Heart left ventricle (tissue), 13 donors: Measurements from ENCODE around the gene GBGT1.

Experiments
- POLR2A ChIP-seq, 2 donors: fragments of 450-650 bp; IDR thresholded peaks; one replicate each; pipeline ENCODE4 v1.6.1; 2017; ENCODE audit warnings: antibody characterized with exemption in 2 of 2, mild to moderate bottlenecking in 2 of 2, moderate library complexity in 2 of 2
- TF ChIP-seq, protein P1 (sequence below), 12 donors: fragments of 200-600 bp; sonication (generic) in 4 of 12; IDR thresholded peaks; one replicate each; pipeline versions ENCODE4 v1.5.0 to v1.8.0; 2018 to 2022; ENCODE audit warnings: antibody characterized with exemption in 12 of 12, mild to moderate bottlenecking in 5 of 12
- donor health status: ischemic (EF 13 %, LVEDD 7.1; RV severe dilation, severe dysfunction).
- donor health status: DM: no; HTN: yes; CAD: no.
- donor health status: DM: no; HTN: no; CAD: no.
- donor health status: ischemic (EF 25% LVEDD 6.9; RV normal size, moderate dysfunction).
- donor health status: ischemic (EF 25% LVEDD 5.7; RV mildly dilated, moderate dysfunction).
- donor health status: ischemic (EF 35%, LVEDD 5.7; RV mildly dilated, moderate dysfunction).
- donor health status: nonischemic (EF 11% LVEDD 7.7; RV severe dilation, severe dysfunction).
- donor health status: DM: yes; HTN: yes; CAD: no.
- donor health status: PGD.
- donor health status: ischemic (EF 29% LVEDD 5.4; RV normal size, mild dysfunction).
- donor health status: nonischemic (EF 23%, LVEDD 6.1; RV moderate dilation, normal function).

DNA sequence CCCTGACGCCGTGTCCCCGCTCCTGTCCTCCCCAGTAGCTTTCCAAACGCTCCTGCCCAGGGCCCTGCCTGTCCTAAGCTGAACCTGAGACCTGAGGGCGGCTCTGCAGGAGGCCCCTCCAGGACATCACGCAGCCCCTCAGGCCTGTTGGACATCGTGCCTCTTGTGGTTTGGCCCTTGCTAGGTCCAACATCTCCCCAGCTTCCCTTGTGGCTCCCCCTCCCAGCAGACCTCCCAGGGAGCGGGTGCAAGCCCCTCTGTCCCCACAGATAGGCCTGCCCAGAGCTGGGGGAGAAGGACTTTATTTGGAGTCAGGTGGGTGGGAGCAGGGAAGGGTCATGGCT, 41.3 kb upstream of the GBGT1 start:
- TF ChIP-seq POLR2A (IDR thresholded peaks at IDR 0.05), result no peak
- TF ChIP-seq, protein P1, sequence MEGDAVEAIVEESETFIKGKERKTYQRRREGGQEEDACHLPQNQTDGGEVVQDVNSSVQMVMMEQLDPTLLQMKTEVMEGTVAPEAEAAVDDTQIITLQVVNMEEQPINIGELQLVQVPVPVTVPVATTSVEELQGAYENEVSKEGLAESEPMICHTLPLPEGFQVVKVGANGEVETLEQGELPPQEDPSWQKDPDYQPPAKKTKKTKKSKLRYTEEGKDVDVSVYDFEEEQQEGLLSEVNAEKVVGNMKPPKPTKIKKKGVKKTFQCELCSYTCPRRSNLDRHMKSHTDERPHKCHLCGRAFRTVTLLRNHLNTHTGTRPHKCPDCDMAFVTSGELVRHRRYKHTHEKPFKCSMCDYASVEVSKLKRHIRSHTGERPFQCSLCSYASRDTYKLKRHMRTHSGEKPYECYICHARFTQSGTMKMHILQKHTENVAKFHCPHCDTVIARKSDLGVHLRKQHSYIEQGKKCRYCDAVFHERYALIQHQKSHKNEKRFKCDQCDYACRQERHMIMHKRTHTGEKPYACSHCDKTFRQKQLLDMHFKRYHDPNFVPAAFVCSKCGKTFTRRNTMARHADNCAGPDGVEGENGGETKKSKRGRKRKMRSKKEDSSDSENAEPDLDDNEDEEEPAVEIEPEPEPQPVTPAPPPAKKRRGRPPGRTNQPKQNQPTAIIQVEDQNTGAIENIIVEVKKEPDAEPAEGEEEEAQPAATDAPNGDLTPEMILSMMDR (IDR thresholded peaks at IDR 0.05), result no peak
